ENCODE measurements around the gene RPL7A.

Gene RPL7A

DNA sequence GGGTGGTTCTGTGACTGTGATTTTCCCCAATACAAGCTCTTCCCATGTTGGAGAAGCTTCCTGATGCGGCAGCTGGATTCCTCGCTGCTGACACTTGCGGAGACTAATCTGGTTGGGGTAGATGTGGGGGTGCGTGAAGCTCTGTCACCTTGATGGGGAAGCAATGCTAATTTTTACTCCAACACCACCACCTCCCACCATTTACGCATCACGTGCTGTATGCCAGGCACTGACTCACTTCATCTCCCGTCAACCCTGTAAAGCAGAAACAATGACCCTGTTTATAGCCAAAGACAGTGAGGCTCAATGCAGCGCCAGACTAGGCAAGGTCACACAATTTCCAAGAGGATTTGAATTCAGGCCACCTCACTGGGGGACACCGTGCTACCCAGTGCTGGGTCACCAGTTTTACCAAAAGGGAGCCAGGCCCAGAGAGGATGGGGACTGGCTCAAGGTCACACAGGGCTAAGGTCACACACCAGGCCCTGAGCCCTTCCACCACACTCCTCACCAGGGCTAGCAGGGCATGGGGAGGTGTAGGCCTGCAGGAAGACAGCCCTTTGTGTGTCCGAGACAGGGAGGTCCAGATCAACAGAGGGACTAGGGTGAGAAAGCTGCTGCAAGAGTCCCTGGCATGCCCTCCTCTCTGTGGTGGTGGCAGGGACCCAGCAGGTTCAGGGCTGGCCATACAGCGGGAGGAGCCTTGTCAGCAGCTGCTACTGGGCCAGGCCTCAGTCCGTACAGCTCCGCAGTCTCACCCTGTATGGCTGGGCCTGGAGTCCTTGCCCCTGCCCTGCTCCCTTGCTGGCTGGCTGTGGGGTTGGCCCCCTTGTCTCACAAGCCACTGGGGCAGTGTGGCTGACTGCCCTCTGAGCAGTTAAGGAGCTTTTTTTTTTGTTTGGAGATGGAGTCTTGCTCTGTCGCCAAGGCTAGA, 31.4 kb downstream of the RPL7A start:
- TF ChIP-seq POU2F2 (IDR thresholded peaks at IDR 0.05; ENCODE audit: low read depth, low read length): no peak
- TF ChIP-seq POLR2AphosphoS5 (IDR thresholded peaks at IDR 0.05; ENCODE audit: low read depth, low read length): no peak
- TF ChIP-seq SPI1 (IDR thresholded peaks at IDR 0.05; ENCODE audit: low read depth, low read length): no peak
- TF ChIP-seq TAF1 (IDR thresholded peaks at IDR 0.05; ENCODE audit: low read depth, low read length): no peak
- TF ChIP-seq POLR2A (IDR thresholded peaks at IDR 0.05; ENCODE audit: low read depth, low read length): no peak
- no peak for TF ChIP-seq PAX5 (IDR thresholded peaks at IDR 0.05; ENCODE audit: insufficient read depth, low read length, severe bottlenecking)
- FAIRE-seq (no peak), DNase-seq (ENCODE audit: insufficient read length, low spot score) (no peak)

DNA sequence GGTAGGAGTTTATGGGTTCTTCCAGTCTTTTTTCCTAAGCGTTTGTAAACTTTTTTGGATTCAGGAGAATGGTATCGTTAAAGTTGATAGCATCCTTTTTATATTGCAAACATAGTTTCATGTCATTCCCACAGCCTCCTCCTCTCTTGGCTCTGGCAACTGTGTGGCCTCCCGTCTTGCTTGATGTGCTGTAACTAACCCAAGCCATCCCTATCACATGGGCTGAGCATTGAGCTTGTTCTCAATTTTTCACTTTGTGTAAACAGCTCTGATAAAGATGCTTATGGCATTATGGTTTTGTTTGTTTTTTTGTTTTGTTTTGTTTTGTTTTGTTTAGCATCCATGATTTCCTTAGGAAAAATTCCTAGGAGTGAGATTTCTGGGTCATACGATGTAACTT, 32.7 kb downstream of the RPL7A start:
- FAIRE-seq (no peak), DNase-seq (ENCODE audit: insufficient read length, low spot score) (no peak)
- no peak for TF ChIP-seq PAX5 (IDR thresholded peaks at IDR 0.05; ENCODE audit: insufficient read depth, low read length, severe bottlenecking)
- no peak for TF ChIP-seq SPI1 (IDR thresholded peaks at IDR 0.05; ENCODE audit: low read depth, low read length)

DNA sequence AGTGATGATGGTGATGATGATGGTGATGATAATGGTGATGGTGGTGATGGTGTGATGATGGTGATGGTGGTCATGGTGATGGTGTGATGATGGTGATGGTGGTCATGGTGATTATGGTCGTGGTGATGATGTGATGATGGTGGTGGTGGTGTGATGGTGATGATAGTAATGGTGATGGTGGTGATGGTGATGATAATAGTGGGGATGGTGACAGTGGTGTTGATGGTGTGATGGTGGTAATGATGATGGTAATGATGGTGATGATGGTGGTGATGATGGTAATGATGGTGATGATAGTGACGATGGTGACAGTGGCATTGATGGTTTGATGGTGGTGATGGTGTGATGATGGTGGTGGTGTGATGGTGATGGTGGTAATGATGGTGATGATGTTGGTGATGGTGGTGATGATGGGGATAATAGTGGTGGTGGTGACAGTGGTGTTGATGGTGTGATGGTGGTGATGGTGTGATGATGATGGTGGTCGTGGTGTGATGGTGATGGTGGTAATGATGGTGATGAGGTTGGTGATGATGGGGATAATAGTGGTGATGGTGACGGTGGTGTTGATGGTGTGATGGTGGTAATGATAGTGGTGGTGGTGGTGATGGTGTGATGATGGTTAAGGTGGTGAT, 34.6 kb downstream of the RPL7A start:
- TF ChIP-seq POU2F2 (IDR thresholded peaks at IDR 0.05; ENCODE audit: low read depth, low read length) (no peak), PAX5 (IDR thresholded peaks at IDR 0.05; ENCODE audit: insufficient read depth, low read length, severe bottlenecking) (no peak), SPI1 (IDR thresholded peaks at IDR 0.05; ENCODE audit: low read depth, low read length) (no peak), POLR2AphosphoS5 (IDR thresholded peaks at IDR 0.05; ENCODE audit: low read depth, low read length) (no peak), TAF1 (IDR thresholded peaks at IDR 0.05; ENCODE audit: low read depth, low read length) (no peak), POLR2A (IDR thresholded peaks at IDR 0.05; ENCODE audit: low read depth, low read length) (no peak)
- no peak for DNase-seq (ENCODE audit: insufficient read length, low spot score)
- no peak for FAIRE-seq

DNA sequence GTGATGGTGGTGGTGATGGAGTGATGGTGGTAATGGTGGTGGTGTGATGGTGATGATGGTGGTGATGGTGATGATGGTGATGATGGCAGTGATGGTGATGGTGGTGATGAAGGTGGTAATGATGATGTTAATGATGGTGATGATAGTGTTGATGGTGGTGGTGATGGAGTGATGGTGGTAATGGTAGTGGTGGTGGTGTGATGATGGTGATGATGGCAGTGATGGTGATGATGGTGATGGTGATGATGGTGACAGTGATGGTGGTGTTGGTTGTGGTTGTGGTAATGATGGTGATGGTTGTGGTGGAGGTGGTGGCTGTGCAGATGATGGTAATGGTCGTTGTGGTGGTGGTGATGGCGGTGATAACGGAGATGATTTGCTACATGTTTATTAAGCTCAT, 35.4 kb downstream of the RPL7A start:
- no peak for DNase-seq (ENCODE audit: insufficient read length, low spot score)
- no peak for FAIRE-seq
- TF ChIP-seq TAF1 (IDR thresholded peaks at IDR 0.05; ENCODE audit: low read depth, low read length) (no peak), POLR2AphosphoS5 (IDR thresholded peaks at IDR 0.05; ENCODE audit: low read depth, low read length) (no peak), POLR2A (IDR thresholded peaks at IDR 0.05; ENCODE audit: low read depth, low read length) (no peak), POU2F2 (IDR thresholded peaks at IDR 0.05; ENCODE audit: low read depth, low read length) (no peak), SPI1 (IDR thresholded peaks at IDR 0.05; ENCODE audit: low read depth, low read length) (no peak)

DNA sequence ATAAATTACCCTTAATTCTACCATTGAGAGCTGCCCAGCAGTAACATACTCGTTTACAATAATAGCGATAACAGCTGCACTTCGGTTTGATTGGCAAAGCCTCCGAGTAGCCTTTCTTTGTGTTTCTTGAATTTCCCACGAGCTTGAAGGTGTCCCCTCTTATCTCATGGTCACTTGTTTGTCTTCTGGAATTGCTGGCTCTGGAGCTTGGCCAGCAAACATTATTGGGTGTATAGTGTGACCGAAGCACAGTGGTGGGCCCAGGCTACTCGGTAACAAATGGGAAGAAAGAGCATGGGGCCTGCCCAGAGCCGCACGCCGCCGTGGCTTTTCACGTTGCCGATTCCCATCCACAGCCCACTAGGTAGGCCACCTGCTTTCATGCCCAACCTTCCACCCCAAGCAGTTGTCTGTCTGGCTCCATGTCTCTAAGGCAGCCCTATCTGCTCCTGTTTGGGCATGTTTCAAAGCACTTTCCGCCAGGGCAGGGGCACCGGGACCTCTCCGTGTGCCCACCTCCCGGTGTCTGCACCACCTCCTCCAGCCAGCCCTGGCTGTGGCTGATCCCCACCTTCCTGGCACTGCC, 36.8 kb downstream of the RPL7A start:
- TF ChIP-seq POU2F2 (IDR thresholded peaks at IDR 0.05; ENCODE audit: low read depth, low read length): no peak
- TF ChIP-seq PAX5 (IDR thresholded peaks at IDR 0.05; ENCODE audit: insufficient read depth, low read length, severe bottlenecking): no peak
- no peak for TF ChIP-seq POLR2A (IDR thresholded peaks at IDR 0.05; ENCODE audit: low read depth, low read length)
- TF ChIP-seq POLR2AphosphoS5 (IDR thresholded peaks at IDR 0.05; ENCODE audit: low read depth, low read length): no peak
- no peak for FAIRE-seq
- DNase-seq (ENCODE audit: insufficient read length, low spot score): no peak

DNA sequence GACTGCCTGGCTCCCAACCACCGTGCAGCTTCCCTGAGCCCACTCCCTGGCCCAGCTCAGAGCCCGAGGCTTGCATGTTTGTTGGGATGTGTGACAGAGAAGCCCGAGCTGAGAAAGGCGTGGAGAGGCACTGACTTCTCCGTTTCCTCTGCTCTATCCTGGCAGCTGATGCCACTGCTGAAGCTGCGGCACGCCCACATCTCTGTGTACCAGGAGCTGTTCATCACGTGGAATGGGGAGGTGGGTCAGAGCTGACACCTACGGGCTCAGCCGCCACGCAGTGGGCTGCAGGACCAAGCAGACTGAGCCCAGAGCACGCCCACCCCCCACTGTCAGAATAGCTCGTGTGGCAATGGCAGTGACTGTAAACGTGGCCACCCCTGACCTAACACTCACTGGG, 37.4 kb downstream of the RPL7A start:
- FAIRE-seq (no peak), DNase-seq (ENCODE audit: insufficient read length, low spot score) (no peak)
- TF ChIP-seq POU2F2 (IDR thresholded peaks at IDR 0.05; ENCODE audit: low read depth, low read length) (no peak), POLR2A (IDR thresholded peaks at IDR 0.05; ENCODE audit: low read depth, low read length) (no peak), SPI1 (IDR thresholded peaks at IDR 0.05; ENCODE audit: low read depth, low read length) (no peak), POLR2AphosphoS5 (IDR thresholded peaks at IDR 0.05; ENCODE audit: low read depth, low read length) (no peak), PAX5 (IDR thresholded peaks at IDR 0.05; ENCODE audit: insufficient read depth, low read length, severe bottlenecking) (no peak), TAF1 (IDR thresholded peaks at IDR 0.05; ENCODE audit: low read depth, low read length) (no peak)

DNA sequence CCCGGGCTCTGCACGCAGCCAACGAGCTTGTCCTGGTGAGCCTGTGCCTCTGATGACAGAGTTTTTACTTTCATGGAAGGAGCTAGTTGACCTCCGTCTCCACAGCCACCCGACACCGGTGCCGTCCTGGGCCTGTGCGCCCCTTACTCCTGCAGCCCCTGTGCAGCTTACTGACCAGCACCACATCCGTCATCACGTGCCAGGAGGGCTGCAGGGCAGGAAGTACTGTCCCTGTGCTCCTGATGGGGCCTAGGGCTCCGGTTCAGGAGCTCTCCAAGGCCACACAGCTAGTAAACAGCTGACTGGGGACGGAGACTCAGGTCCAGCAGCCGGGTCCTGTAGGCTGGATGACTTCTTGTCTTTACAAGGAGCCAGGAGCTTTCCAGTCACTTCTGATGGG, 38.3 kb downstream of the RPL7A start:
- DNase-seq (ENCODE audit: insufficient read length, low spot score): no peak
- no peak for FAIRE-seq
- TF ChIP-seq TAF1 (IDR thresholded peaks at IDR 0.05; ENCODE audit: low read depth, low read length): no peak
- no peak for TF ChIP-seq POLR2A (IDR thresholded peaks at IDR 0.05; ENCODE audit: low read depth, low read length)
- no peak for TF ChIP-seq SPI1 (IDR thresholded peaks at IDR 0.05; ENCODE audit: low read depth, low read length)

DNA sequence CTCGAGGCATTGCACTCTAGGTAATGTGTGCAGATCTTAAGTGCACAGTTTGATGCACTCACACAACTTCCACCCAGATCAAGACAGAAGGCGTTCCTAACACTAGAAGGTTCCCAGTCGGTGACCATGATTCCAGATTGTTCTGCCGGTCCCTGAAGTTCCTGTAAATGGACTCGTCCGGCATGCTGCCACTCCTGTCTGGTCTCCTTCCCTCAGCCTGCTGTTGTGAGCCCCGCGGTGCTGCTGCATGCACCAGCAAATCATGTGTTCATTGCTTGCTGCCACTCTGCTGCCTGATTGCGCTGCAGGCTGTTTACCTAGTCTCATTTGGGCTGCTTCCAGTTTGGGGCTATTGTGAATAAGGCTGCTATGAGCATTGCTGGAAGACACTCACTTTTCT, 39.7 kb downstream of the RPL7A start:
- FAIRE-seq (no peak), DNase-seq (ENCODE audit: insufficient read length, low spot score) (no peak)
- TF ChIP-seq TAF1 (IDR thresholded peaks at IDR 0.05; ENCODE audit: low read depth, low read length) (no peak), POLR2A (IDR thresholded peaks at IDR 0.05; ENCODE audit: low read depth, low read length) (no peak), POU2F2 (IDR thresholded peaks at IDR 0.05; ENCODE audit: low read depth, low read length) (no peak), SPI1 (IDR thresholded peaks at IDR 0.05; ENCODE audit: low read depth, low read length) (no peak), POLR2AphosphoS5 (IDR thresholded peaks at IDR 0.05; ENCODE audit: low read depth, low read length) (no peak), PAX5 (IDR thresholded peaks at IDR 0.05; ENCODE audit: insufficient read depth, low read length, severe bottlenecking) (no peak)

DNA sequence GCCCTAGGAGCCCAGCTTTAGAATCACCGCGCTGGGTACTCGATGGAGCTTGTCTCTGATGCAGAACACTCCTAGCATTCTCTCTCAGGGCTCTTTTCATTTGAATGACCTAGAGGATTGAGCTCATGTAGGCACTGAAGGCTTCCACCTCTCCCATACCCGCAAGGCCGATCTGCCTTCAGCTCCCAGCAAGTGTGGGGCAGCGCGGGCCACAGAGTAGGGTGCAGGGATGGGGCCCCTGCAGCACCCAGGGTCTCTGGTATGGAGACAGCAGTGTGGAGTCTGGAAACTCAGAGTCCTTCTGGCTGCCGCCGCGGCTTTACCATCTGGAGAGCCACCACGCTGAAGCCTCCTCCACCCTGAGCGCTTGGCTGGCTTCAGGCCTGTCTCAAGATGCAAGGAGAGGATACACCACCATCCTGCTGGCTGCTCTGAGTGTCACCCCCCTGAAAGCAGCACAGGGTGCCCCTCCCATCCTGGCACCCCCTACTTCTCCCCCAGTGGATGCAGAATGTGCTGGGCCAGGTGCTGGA, 41.1 kb downstream of the RPL7A start:
- no peak for TF ChIP-seq SPI1 (IDR thresholded peaks at IDR 0.05; ENCODE audit: low read depth, low read length)
- TF ChIP-seq POLR2AphosphoS5 (IDR thresholded peaks at IDR 0.05; ENCODE audit: low read depth, low read length): no peak
- TF ChIP-seq POLR2A (IDR thresholded peaks at IDR 0.05; ENCODE audit: low read depth, low read length): no peak
- TF ChIP-seq PAX5 (IDR thresholded peaks at IDR 0.05; ENCODE audit: insufficient read depth, low read length, severe bottlenecking): no peak
- no peak for TF ChIP-seq POU2F2 (IDR thresholded peaks at IDR 0.05; ENCODE audit: low read depth, low read length)
- FAIRE-seq (no peak), DNase-seq (ENCODE audit: insufficient read length, low spot score) (no peak)

Measured in GM12891 (cell line).